AG04449 (cell line): ENCODE measurements around the gene EXOC1.
"Not testable (repeated sequence)": the region's sequence is repeated elsewhere in the genome, so short reads cannot be mapped to it uniquely, and the experiment has no call there.

Experiments used
- CTCF ChIA-PET: fragments of 350-600 bp; formaldehyde crosslinking; extraction: SDS; loops from one replicate; lab custom pipeline; 2021; ENCODE audit warnings: antibody characterized with exemption; lab: Yijun Ruan, JAX
- POLR2A ChIA-PET: fragments of 400-600, 350-600 bp; formaldehyde crosslinking; extraction: SDS; loops from one replicate; lab custom pipeline; 2020; ENCODE audit warnings: antibody characterized with exemption, inconsistent platforms; lab: Yijun Ruan, JAX
- DNase-seq: peaks from one replicate; pipeline ENCODE4 v3.0.0-alpha.2; 2010; ENCODE audit warnings: low read depth, low spot score
- H3K4me3 ChIP-seq: 2 replicates; pipeline ENCODE4 v1.5.1; 2011; ENCODE audit warnings: low read depth, mild to moderate bottlenecking, control low read depth, low read length
- TF ChIP-seq, protein P1 (sequence below): IDR thresholded peaks from one replicate; pipeline ENCODE4 v1.5.1; 2011; ENCODE audit warnings: mild to moderate bottlenecking, moderate library complexity, low read length, control low read depth, inconsistent platforms; ENCODE audit not compliant: insufficient read depth; ENCODE audit errors: missing control alignments

EXOC1 gene

DNA sequence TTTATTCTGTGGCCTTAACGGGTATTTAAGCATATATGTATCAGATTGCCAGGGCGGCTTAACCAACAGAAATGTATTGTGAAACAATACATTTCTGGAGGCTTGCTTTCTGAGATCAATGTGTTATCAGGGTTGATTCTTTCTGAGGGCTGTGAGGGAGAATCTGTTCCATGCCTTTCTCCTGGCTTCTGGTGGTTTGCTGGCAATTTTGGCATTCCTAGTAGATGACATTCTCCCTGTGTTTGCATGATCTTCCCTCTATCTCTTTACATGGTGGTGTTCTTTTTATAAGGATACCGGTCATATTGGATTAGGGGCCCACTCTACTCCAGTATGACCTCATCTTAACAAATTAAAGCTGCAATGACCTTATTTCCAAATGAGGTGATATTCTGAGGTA is 78.4 kb downstream of the EXOC1 start:
- CTCF ChIA-PET, result interaction anchor here (0.9 to 6.0 kb wide), 3 partner anchors 11 to 26 kb away, joined by 3 to 49 read pairs (median 4); partner anchors contain the start of gene CEP135

DNA sequence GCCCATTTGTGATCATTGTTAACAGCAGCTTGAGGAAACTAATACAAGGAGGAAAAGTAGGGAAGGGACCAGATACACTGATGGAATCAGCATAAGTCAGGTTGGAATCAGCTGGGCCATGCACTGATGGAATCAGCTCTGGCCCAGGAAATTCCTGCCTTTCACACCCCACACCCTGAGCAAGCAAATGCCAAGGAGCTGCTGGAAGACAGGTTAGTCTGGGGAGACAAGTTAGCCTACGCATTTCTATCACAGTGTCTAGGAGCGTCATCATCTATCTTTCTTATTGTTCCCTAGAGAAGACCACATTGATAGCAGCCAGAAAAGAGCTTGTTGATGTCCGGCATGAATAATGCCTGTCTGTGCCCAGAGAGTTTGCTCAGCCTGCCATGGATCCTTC is 79.1 kb downstream of the EXOC1 start:
- TF ChIP-seq, protein P1, sequence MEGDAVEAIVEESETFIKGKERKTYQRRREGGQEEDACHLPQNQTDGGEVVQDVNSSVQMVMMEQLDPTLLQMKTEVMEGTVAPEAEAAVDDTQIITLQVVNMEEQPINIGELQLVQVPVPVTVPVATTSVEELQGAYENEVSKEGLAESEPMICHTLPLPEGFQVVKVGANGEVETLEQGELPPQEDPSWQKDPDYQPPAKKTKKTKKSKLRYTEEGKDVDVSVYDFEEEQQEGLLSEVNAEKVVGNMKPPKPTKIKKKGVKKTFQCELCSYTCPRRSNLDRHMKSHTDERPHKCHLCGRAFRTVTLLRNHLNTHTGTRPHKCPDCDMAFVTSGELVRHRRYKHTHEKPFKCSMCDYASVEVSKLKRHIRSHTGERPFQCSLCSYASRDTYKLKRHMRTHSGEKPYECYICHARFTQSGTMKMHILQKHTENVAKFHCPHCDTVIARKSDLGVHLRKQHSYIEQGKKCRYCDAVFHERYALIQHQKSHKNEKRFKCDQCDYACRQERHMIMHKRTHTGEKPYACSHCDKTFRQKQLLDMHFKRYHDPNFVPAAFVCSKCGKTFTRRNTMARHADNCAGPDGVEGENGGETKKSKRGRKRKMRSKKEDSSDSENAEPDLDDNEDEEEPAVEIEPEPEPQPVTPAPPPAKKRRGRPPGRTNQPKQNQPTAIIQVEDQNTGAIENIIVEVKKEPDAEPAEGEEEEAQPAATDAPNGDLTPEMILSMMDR, result no peak
- ChIA-PET CTCF (interaction anchor here (1.4 to 6.0 kb wide), 2 partner anchors 15 to 25 kb away, joined by 3 to 49 read pairs; partner anchors contain the start of gene CEP135), POLR2A (interaction anchor here (0.6 to 1.8 kb wide), 2 partner anchors 15 to 965 kb away, joined by 3 to 9 read pairs; partner anchors contain the start of gene CEP135)
- H3K4me3 ChIP-seq, result no peak overlapping the region
- DNase-seq, result no peak

More for the DNA sequence above, 78.4 kb downstream of the EXOC1 start:
- no peak overlapping the region for H3K4me3 ChIP-seq
- TF ChIP-seq, protein P1, result no peak
- DNase-seq, result no peak
- POLR2A ChIA-PET, result interaction anchor here (0.6 to 1.8 kb wide), 2 partner anchors 16 to 964 kb away, joined by 3 to 9 read pairs; partner anchors contain the start of gene CEP135

DNA sequence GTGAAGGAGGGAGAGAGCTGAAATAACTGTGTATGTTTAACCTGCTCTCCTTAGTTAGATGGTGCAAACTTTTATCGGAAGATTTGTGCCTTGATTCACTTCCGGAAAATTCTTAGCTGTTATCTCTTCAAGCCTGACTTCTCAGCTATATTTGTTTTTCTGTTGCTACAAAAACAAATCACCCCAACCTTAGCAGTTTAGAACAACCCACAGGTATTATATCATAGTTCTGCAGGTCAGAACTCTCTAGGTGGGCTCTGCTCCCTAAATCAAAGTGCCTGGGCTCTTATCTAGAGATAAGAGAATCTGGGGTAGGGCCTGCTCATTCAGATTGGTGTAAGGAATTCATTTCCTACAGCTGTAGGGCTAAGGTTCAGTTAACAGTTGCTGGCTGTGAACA is 80.2 kb downstream of the EXOC1 start:
- TF ChIP-seq, protein P1, result no peak
- CTCF ChIA-PET, result interaction anchor here (1.4 to 6.0 kb wide), 2 partner anchors 11 to 14 kb away, joined by 3 to 49 read pairs; partner anchors contain the start of gene CEP135
- no peak for DNase-seq
- H3K4me3 ChIP-seq, result no peak overlapping the region
- POLR2A ChIA-PET, result interaction anchor here (1.8 kb wide), 1 partner anchor 14 kb away, joined by 9 read pairs; the partner anchor contains the start of gene CEP135

DNA sequence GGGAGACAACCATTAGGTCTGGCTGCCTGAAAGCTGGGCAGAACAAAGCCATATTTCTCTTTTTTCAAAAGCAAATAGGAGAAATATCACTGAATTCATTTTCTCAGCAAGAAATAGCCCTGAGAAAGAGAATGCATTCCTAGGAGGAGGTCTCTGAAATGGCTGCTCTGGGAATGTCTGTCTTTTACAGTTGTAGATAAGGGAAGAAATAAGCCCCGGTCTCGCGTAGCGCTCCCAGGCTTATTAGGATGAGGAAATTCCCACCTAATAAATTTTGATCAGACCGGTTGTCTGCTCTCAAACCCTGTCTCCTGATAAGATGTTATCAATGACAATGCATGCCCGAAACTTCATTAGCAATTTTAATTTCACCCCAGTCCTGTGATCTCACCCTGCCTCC is 82.5 kb downstream of the EXOC1 start:
- POLR2A ChIA-PET, DNase-seq, H3K4me3 ChIP-seq: not testable (repeated sequence)
- CTCF ChIA-PET, result interaction anchor here (3.3 to 6.0 kb wide), 2 partner anchors 12 kb away, joined by 15 to 49 read pairs; partner anchors contain the start of gene CEP135

DNA sequence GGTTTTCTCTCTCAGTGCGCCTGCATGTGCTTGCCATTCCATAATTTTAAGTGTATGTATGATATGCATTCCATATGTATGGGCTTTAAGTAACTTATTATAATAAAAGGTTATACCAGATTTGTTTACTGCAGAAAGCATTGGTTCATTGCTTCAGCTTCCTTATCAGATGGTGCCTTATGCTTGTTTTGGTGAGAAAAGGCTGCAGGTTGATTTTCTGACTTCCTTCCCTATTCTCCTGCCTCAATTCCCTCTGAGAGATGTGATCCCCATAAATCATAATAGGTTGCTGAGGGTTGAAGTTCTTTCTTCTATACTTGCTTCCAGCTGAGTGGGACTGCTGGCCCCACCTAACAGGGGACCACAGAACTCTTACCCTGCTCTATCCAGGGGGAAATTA is 85.0 kb downstream of the EXOC1 start:
- ChIA-PET CTCF (interaction anchor here (3.3 kb wide), 1 partner anchor 10 kb away, joined by 15 read pairs; the partner anchor contains the start of gene CEP135), POLR2A (no interaction called here)
- H3K4me3 ChIP-seq, result no peak overlapping the region
- DNase-seq, result no peak
- TF ChIP-seq, protein P1, result no peak

DNA sequence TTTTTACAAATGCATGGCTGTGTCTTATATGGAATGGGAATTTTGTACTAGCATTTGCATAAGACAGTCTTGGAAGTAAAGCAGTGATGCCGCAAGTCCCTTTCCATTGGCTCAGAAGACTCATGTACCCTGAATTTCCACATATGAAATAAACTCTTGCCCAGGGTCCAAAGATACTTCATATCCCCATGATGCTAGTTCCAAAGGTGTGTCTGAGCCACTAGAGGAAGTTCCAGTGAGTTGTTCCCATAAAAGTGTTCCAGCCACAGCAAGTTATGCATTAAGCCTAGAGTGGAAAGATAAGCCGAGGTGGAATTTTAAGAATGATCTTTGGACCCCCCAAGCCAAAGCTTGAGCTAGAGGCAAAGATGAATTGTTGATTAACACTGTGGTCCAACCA is 86.0 kb downstream of the EXOC1 start:
- TF ChIP-seq, protein P1, result no peak
- ChIA-PET CTCF (interaction anchor here (1.8 kb wide), 1 partner anchor 9 kb away, joined by 10 read pairs; the partner anchor contains the start of gene CEP135), POLR2A (no interaction called here)
- no peak overlapping the region for H3K4me3 ChIP-seq
- DNase-seq, result no peak

DNA sequence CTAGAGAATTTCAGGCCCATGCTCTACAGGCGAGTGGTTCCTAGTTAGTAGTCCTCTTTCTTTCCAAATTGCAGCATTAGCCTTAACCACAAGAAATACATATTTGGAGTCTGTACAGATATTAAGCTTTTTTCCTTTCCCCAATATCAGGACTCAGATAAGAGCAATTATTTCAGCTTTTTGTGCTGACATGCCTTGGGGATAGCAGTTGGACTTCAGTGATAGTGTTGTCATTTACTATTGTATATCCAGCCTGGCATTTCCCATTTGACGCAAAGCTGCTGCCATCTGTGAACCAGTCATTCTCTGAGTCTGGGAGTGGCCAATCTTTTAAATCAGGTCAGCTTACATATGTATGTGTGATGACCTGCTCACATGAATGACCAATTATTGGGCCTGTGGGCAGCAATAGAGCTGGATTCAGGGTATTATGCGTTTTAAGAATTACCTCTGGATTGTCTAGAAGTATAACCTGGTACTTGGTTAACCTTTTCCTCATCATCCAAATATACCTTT is 88.5 kb downstream of the EXOC1 start:
- H3K4me3 ChIP-seq, result no peak overlapping the region
- ChIA-PET POLR2A (no interaction called here), CTCF (interaction anchor here (1.8 kb wide), 1 partner anchor 11 kb away, joined by 4 read pairs; no protein-coding TSS in a partner anchor)
- DNase-seq, result no peak
- TF ChIP-seq, protein P1, result no peak
